ENCODE results near the gene TRIP10. TPM values are rescaled to one million over a fixed set of nuclear protein-coding genes. Genes with fewer than 3 reads are reported as not detected.

TRIP10 gene
- total and polyA plus RNA-seq, 2 of the 13 experiments (the other 11 are each of a cell fraction or from before 2014, with no cell fraction given) = 32.5 to 33.2 TPM

DNA sequence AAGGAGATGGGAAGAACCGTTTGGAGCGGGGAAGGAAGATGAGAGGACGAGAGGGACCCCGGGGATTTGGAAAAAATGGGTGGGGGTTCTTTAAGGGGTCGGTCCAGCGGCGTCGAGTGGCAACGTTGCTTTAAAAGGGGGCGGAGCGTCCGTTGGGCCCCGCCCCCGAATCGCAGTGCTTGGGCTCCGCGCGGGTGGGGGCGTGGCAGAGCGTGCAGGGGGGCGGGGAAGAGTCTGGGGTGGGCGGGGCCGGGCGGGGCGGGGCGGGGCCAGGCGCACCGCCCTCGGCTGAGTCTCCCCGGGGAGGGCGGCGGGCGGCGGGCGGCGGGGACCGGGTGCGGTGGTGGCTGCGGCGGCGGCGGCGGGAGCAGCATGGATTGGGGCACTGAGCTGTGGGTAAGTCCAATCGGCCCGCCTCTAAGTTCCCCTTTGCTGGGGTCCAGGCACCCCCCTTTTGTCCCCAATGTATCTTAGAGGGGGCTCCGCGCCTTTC is at the start of gene TRIP10 (continued):
- TF ChIP-seq ZBTB40 (IDR thresholded peaks at IDR 0.05) (no peak), ZBTB40 (CRISPR knock-in tag; IDR thresholded peaks at IDR 0.05) (no peak), ZNF709 (CRISPR knock-in tag; IDR thresholded peaks at IDR 0.05) (no peak), ZNF17 (CRISPR knock-in tag; IDR thresholded peaks at IDR 0.05) (no peak), FLYWCH1 (CRISPR knock-in tag; IDR thresholded peaks at IDR 0.05) (no peak), RFX5 (IDR thresholded peaks at IDR 0.05; ENCODE audit: low read depth, low read length) (no peak), ZNF326 (CRISPR knock-in tag; IDR thresholded peaks at IDR 0.05; ENCODE audit: borderline replicate concordance) (no peak), RXRA (CRISPR knock-in tag; IDR thresholded peaks at IDR 0.05) (no peak), SP4 (CRISPR knock-in tag; IDR thresholded peaks at IDR 0.05) (peak; percentile 16; the same call in 1 of the 2 replicates), RXRB (CRISPR knock-in tag; IDR thresholded peaks at IDR 0.05; ENCODE audit: borderline replicate concordance) (no peak), AFF4 (CRISPR knock-in tag; IDR thresholded peaks at IDR 0.05) (no peak), XRCC5 (optimal IDR thresholded peaks at IDR 0.05; ENCODE audit: low read length) (no peak)

All from HepG2 (cell line).